ENCODE measurements around the gene NRXN3. TPM values are rescaled to one million over a fixed set of nuclear protein-coding genes. Genes with fewer than 3 reads are reported as not detected.

NRXN3 gene
- total and polyA plus RNA-seq, 7 donors, result 0.06 to 0.74 (median 0.15) TPM

GRCh38 chr14:78986989-78987388 lies 816.8 kb downstream of the NRXN3 start:
- H3K27ac ChIP-seq, result no peak overlapping the region
- H3K27me3 ChIP-seq (ENCODE audit: insufficient read depth in 3 of 3, low read length in 2 of 3), result no peaks in the 10 kb centered on the region
- no peaks in the 10 kb centered on the region for H3K4me1 ChIP-seq
- WGBS, 3 donors, result 49 to 54% (median 50%) methylated on average over 6 of the region's 6 CpGs
- no peaks in the 10 kb centered on the region for H3K36me3 ChIP-seq (ENCODE audit: insufficient read depth in 1 of 2, low read depth in 1 of 2)
- intact Hi-C loops (cut with DNase I), result no loop called here
- no peak for TF ChIP-seq CTCF (IDR thresholded peaks at IDR 0.05)
- ATAC-seq (no peak), DNase-seq (no peak)
- H3K4me3 ChIP-seq, result no peak overlapping the region
- no peaks in the 10 kb centered on the region for H3K9me3 ChIP-seq

- WGBS, 3 donors, result 60 to 64% (median 61%) methylated on average over 3 of the region's 3 CpGs
- Histone ChIP-seq H3K36me3 (ENCODE audit: insufficient read depth in 1 of 2, low read depth in 1 of 2) (no peaks in the 10 kb centered on the region), H3K27me3 (ENCODE audit: insufficient read depth in 3 of 3, low read length in 2 of 3) (no peaks in the 10 kb centered on the region), H3K4me1 (no peaks in the 10 kb centered on the region), H3K9me3 (no peaks in the 10 kb centered on the region), H3K27ac (no peak overlapping the region), H3K4me3 (no peak overlapping the region)
- ATAC-seq (no peak), DNase-seq (no peak)
- no peak for TF ChIP-seq CTCF (IDR thresholded peaks at IDR 0.05)
- intact Hi-C loops (cut with DNase I), result no loop called here
Observed at GRCh38 chr14:78989221-78989620, 819.0 kb downstream of the NRXN3 start.

GRCh38 chr14:78992867-78993266 lies 822.7 kb downstream of the NRXN3 start:
- no peaks in the 10 kb centered on the region for H3K27me3 ChIP-seq (ENCODE audit: insufficient read depth in 3 of 3, low read length in 2 of 3)
- WGBS, 3 donors, result 89 to 93% (median 90%) methylated on average over 2 of the region's 2 CpGs
- no peaks in the 10 kb centered on the region for H3K9me3 ChIP-seq

GRCh38 chr14:78997811-78998210 lies 827.6 kb downstream of the NRXN3 start:
- WGBS, 3 donors, result 52 to 61% (median 54%) methylated on average over 1 of the region's 1 CpG
- DNase-seq (no peak), ATAC-seq (no peak)
- Histone ChIP-seq H3K36me3 (ENCODE audit: insufficient read depth in 1 of 2, low read depth in 1 of 2) (no peaks in the 10 kb centered on the region), H3K27me3 (ENCODE audit: insufficient read depth in 3 of 3, low read length in 2 of 3) (no peaks in the 10 kb centered on the region), H3K9me3 (no peaks in the 10 kb centered on the region), H3K4me1 (no peaks in the 10 kb centered on the region), H3K4me3 (no peak overlapping the region), H3K27ac (no peak overlapping the region)
- no peak for TF ChIP-seq CTCF (IDR thresholded peaks at IDR 0.05)
- intact Hi-C loops (cut with DNase I), result no loop called here

More at GRCh38 chr14:78992867-78993266, 822.7 kb downstream of the NRXN3 start:
- intact Hi-C loops (cut with DNase I), result no loop called here
- no peak for TF ChIP-seq CTCF (IDR thresholded peaks at IDR 0.05)
- H3K27ac ChIP-seq, result no peak overlapping the region
- ATAC-seq, result no peak
- no peak for DNase-seq
- no peak overlapping the region for H3K4me3 ChIP-seq
- no peaks in the 10 kb centered on the region for H3K4me1 ChIP-seq
- no peaks in the 10 kb centered on the region for H3K36me3 ChIP-seq (ENCODE audit: insufficient read depth in 1 of 2, low read depth in 1 of 2)

GRCh38 chr14:79009286-79009685 lies 839.1 kb downstream of the NRXN3 start:
- no peak for TF ChIP-seq CTCF (IDR thresholded peaks at IDR 0.05)
- no peak overlapping the region for H3K4me3 ChIP-seq
- no peak for DNase-seq
- no peak for ATAC-seq
- no peaks in the 10 kb centered on the region for H3K9me3 ChIP-seq
- no peak overlapping the region for H3K27ac ChIP-seq
- no peaks in the 10 kb centered on the region for H3K4me1 ChIP-seq
- H3K27me3 ChIP-seq (ENCODE audit: insufficient read depth in 3 of 3, low read length in 2 of 3), result no peaks in the 10 kb centered on the region
- WGBS, 3 donors, result 83 to 86% (median 84%) methylated on average over 2 of the region's 2 CpGs
- intact Hi-C loops (cut with DNase I), result no loop called here
- no peaks in the 10 kb centered on the region for H3K36me3 ChIP-seq (ENCODE audit: insufficient read depth in 1 of 2, low read depth in 1 of 2)

Data from psoas muscle (tissue), 8 donors.